ENCODE results near the gene MREG.
"Not testable (repeated sequence)": the region's sequence is repeated elsewhere in the genome, so short reads cannot be mapped to it uniquely, and the experiment has no call there.

The MREG gene

DNA sequence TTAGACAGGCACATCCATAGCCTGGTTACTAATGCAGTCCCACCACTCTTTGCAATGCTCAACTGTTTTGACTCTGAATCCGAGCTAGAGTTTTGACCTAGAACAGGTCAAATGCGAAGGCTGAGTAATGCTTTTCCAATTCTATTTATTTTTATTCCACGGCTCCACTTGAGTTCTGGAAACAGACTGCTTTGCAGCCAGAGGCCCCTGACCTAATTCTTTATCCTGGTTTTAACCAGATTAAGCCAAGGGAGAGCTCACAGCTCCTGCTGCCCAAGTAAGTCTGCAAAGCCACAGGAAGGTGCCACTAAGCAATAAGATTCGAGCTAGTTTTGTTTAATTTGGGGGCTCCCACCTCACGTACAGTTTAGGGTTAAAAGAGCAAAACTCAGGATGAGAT lies 51.4 kb downstream of the MREG start:
- DNase-seq (ENCODE audit: low spot score): peak; percentile 26

DNA sequence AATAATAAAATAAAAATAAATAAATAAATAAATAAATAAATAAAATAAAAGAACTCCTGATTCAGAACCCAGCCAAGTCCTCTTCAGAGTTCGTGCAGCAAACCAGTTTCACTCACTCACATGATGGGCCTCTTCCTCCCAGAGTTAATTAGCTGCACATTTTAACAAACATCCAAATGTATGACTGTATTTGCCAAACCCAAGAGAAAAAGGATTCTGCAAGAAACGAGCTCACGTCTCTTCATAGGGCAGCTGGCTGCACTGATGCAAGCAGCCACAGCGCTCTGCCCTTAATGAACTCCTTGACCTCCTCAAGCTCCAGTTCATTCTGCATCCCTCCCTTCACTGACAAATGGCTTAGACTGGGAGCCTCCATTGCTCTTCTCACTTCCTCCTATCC lies 55.1 kb downstream of the MREG start:
- no peak for DNase-seq (ENCODE audit: low spot score)

DNA sequence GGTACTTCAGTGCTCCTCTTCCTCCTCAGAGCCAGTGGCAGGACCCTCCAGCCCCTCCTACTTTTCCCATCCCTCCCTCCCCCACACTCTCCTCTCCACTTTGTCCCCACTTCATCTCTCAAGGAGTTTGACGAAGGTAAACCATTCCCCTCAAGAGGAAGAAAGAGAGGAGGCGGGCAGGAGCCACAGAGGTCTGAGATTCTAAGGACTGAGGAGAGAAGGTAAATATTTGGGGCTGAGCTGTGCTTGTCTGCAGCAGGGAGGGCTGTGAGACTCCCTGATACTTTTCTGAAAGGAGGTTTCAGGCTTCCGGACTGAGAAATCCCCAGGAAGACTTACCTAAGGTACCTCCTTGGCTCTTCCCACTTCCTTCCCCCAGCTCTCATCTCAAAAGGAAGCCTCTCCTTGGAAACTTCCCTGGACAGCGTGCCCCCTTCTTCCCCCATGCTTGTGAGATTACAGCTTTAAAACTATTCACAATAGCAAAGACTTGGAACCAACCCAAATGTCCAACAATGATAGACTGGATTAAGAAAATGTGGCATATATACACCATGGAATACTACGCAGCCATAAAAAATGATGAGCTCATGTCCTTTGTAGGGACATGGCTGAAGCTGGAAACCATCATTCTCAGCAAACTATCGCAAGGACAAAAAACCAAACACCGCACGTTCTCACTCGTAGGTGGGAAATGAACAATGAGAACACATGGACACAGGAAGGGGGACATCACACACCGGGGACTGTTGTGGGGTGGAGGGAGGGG lies 55.8 kb downstream of the MREG start:
- not testable (repeated sequence) for DNase-seq (ENCODE audit: low spot score)

DNA sequence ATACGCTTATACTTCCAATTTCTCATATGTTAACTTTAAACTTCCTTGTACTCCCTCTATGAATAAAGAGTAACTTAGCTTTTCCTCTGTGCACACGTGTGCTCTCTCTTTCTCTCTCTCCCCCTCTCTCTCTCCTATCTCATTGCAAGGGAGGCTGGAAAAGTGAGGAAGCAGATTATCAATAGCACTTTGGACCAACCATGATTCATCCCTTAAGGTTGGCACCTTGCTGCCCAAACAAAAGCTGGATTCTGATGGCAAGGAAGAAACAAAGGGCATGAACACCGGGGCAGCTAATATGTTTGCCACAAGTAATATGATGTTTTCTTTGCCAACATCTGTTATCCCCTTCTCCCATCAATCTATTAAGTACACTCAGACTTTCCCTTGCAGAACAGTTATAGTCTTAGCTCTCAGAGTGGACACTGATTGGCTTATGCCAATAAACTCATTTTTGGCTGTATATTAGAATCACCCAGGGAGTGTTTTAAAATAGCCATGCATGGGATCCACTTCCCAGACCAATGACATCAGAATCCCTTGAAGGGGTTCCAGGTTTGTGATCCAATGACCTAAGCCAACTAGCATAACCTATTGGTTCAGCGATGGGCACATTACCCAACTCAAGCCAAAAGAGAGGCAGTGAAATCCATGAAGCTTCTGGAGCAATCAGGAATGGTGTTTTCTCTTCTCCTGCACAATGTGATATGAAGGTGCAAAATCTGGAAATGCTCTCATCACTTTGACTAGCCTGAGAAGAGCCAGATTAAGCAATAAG lies 60.3 kb downstream of the MREG start:
- no peak for DNase-seq (ENCODE audit: low spot score)

DNA sequence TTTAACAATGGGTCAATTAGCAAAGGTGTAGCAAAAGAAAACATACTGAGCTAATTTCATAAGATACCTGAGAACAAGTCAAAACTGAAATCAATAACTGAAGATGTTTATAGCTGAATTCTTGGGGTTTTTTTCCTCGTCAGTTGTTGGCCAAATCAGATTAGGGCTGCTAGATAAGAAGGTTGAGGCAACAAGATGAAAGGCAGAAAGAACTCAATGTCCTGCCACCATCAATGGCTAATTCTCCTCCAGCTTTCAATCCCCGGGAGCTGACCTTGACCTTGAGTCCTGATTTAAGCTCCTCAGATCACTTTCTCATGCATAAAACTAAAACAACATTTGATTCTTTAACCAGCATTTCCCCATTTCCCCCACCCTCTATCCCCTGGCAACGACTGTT lies 61.8 kb downstream of the MREG start:
- no peak for DNase-seq (ENCODE audit: low spot score)

DNA sequence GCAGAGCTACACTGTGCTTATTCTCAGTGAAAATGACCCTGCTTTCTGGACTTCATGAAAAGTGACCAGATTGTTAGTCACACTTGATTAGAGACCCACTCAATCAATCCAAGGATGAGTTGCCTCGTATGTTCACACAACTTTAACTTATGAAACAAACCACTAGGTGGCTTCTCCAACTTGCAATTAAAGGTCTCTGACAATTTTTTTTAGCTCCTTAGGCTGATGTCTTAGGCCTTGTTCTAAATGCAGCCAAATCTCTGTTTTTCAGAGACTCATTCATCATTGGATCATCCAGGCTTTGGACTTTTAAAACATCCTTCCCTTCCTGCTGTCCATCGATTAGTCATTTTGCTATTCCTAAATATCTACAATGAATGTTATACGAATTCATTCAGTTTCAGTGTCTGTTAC lies 63.4 kb downstream of the MREG start:
- peak; percentile 60 for DNase-seq (ENCODE audit: low spot score)

DNA sequence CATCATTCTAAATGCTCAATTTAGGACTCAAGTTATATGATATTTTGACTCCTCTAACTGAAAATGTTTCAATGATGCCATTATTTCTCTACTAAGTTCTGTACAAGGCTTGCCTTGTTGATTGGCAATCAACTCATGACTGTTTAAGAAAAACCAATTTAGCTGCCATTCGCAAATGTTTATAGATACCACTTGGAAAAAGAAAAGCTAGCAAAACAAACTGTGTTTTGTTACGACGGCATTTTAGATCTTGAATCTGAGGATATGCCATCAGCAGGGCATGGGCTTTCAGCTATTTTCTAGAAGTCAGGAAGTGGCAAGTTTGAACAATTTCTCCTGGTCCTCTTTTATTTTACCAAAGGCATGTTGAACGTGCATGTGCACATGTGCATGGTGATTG lies 65.3 kb downstream of the MREG start:
- DNase-seq (ENCODE audit: low spot score): no peak

DNA sequence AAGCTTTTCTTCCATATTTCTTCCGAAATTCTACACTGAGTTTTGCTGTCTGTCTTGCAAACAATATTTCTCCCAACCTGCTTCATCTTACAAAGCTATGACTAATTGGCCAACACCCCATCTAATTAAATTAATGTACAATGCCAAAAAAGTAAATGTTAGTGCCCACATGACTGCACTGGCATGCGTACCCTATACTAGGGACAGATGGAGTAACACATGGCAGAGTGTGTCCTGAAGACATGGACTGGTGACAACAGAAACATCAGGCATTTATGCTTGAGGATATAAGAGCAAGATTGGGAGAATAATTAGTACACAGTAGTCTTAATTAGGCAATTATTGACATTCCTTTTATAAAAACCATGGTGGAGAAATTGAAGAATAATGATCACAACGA lies 66.8 kb downstream of the MREG start:
- DNase-seq (ENCODE audit: low spot score): no peak

DNA sequence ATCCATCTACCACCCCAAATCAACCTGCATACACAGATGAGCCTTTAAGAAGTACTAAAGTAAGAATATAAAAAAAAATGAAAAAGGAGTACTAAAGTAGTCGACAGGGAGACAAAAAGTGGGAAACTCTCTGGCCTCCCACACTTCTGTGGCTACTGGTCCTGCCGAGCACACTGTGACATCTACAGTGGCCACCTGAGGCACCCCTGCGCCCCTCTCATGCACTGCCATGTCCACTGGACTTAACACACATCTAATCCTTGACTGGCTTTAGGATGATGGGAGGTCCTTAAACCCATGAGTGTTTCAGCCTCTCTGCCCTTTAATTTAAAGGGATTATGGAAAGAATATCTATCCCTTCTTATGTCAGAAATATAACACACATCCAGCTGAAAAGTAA lies 71.2 kb downstream of the MREG start:
- DNase-seq (ENCODE audit: low spot score): no peak

DNA sequence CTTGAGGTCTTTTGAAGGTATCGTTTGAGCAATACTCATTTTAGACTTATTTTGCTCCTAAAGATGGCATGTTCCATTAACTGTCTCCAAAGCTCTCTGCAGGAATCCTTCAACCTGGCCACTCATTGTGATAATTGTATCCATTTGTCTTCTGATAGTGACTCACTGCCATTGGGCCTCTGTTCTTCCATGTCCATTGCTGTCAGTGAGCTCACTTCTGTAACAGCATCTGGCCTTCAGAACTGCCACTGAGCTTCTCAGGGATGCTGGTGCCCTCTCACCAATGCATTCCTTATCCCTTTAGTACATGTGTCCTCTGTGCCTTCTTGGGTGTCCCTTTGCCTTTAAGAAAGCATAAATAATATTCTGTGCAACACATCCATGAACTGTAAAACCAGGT lies 71.6 kb downstream of the MREG start:
- DNase-seq (ENCODE audit: low spot score): no peak

DNA sequence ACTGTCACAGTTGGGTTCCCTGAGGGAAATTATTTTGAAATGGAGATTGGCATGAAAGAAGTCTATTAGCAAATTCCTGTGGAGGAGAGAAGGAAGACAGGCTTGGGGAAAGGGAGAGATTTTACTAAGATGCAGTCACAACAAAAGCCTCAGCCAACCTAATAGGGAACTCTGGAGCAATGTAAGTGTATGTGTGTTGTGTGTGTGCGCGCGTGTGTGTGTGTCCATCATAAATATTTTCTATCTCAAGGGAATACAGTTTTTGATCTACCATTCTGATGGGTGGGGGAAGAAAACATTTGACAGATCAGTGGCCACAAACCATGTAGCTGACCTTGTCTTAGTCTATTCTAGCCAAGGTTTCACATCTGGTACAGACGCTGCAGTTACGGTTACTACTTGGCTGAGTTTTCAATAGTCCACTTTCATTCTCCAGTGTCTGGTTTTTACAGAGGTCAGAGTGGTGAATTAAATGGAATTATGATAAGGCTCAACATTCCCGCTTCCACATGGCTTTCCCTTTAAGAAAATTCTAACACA lies 72.6 kb downstream of the MREG start:
- DNase-seq (ENCODE audit: low spot score): no peak

DNA sequence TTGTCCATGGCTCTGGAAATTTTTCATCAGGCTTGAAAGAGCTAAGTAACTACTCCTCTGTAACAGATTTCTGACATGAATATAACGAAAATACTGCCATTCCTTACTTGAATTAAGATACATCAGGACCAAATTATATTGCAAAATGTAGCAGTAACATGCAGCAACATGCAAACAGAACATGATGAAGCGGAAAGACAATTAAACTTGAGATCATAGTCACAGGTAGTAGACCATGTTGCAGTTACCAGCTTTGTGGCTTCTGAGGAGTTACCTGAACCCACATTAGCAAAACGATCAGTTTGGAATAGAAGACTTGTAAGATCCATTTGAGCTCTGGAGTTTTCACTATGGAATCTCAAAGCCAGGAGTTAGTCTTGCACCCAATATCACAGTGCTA lies 76.2 kb downstream of the MREG start:
- DNase-seq (ENCODE audit: low spot score): no peak

DNA sequence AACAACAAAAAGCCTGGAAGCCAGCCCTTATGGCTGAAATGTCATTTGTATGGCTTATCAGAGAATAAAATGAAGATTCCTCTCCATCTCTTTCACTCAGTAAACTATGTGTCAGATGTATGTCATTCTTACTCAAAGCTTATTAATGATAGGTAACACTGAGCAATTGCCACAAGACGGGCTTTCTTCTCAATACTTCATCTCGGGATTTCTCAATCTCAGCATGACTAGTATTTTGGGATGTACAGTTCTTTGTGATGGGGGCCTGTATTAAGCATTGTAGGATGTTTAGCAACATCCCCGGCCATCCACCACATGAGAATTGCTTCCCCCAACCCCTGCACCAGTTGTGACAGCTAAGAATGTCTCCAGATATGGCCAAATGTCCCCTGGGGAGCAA lies 80.2 kb downstream of the MREG start:
- no peak for DNase-seq (ENCODE audit: low spot score)

DNA sequence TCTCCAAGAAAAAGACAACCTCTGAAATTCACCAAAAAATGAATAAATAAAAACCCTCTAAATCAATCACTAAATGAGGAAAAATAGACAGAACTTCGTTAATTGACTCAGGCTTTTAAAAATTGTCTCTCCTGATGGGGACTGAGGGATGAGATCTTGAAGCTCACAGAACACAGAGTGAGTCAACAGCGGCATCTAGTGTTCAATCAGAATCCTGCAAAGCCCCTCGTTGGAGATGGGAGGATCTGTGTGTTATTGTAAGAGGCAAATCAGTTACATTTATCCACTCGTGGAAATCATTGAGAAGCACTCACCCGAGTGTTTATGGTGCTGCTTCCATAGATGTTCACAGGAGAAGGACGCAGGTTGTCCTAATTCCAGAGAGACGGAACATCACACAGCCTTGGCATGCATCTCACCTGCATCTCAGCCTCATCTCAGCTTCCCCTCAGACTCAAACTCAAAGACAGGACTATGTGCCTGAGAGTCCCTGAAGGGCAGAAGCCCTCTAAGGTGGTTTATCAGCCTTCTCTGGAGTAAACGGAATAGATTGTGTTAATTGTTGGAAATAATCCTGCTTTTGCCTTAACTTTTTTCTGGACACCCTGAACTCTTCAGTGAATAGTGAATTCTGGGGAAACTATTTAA lies 82.0 kb downstream of the MREG start:
- DNase-seq (ENCODE audit: low spot score): peak; percentile 79

DNA sequence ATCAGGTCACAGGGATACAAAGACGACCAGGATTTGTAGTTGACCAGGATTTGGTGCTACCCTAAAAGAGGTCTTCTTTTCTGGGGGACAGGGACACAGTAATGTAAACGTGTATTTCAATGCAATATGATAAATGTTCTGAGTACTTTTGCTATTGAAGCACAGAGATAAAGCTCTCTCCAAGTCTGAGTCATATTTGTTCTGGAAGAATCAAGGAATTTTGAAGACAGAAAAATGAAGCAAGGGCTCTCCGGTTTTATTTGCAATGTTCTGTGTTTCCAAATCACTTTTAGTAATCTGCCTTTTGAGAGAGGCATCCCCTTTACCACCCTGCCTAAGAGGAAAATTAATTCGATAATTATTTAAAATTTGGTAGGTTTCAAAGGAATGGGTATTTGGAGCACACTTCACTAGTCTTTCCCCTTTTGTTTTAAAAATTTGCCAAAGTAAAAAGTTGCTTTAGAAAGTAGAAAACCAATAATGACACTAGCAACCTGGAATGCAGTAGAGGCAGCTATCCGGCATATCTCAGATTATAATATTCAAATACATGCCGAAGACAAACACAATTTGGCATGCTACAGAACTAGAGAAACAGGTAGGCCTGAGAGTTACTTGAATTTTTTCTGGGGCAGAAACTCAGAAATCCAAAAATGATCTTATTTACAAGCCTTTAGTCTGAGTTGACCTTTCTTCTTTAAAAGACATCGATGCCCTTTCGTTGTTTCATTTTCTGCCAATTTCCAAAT lies 82.7 kb downstream of the MREG start:
- DNase-seq (ENCODE audit: low spot score): no peak

DNA sequence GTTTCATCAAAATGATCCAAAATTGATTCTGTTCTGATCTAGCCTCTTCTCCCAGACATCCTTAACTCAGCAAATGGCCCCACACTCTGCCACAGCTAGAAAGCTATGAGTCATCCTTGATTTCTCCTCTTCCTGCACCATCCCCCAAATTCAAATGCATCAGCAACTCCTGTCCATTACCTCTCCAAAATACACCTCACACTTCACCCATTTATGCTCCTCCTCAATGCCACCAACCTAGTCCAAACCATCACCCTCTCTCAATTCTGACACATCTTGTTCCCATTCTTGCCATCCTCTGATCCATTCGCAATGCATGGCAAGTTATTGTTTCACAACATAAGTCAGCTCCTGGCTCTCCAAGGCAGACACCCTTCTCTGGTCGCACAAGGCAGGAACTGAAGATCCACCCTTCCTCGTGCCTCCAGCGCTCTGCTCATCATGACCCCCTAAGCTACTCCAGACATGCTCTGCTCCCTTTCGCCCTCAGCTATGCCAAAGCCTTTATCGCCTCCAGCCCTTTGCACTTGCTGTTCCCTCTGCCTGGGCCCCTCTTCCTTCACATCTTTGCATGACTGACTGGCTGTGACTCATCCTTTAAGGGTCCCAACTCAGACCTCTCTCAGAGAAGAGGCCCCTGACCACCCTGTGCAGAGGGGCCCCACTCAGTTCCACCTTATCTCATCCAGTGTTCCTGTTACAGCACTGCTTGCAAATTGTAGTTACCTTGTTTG lies 83.6 kb downstream of the MREG start:
- no peak for DNase-seq (ENCODE audit: low spot score)

DNA sequence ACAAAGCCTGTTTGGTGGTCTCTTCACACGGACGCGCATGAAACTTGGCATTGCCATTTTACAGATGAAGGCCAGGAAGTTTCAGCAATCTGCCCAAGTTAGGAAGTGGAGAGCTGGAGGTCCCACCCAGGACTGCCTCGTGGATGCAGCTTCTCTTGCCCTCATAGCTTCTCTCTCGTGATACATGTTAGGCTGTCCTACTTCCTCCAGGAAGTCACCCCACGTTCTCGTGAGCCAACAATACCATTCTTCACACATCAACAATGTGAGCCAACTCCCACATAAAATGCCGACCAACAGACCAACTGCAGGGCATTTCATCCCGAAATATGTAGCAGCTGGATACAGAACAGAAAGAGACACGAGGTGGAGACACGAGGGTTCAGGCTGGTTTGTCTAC lies 85.3 kb downstream of the MREG start:
- no peak for DNase-seq (ENCODE audit: low spot score)

DNA sequence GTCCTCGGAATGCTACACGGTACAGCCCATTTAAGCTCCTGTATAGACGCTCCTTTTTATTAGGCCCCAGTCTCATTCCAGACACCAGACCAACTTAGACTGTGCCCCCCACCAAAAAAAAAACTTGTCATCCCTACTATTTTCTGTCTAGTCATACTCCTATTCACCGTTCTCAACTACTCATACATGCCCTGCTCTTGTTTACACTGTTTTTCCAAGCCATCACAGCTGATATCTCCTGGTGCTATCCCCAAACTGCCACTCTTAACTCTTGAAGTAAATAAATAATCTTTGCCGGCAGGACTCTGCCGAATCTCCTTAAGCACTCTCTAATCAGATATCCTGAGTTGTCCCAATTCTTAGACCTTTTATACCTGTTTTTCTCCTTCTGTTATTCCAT lies 86.4 kb downstream of the MREG start:
- not testable (repeated sequence) for DNase-seq (ENCODE audit: low spot score)

DNA sequence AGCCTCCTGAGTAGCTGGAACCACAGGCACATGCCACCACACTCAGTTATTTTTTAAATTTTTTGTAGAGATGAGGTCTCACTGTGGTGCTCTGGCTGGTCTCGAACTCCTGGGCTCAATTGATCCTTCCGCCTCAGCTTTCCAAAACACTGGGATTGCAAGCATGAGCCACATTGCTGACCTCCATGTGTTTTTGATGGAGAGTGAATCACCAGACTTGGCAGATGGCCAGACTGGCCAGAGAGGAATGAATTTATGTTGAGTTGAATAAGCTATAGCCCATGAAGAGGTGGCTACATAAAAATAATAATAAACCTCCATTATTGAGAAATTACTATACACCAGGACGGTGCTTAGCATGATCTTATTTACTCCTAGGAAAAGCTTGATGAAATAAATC lies 91.5 kb downstream of the MREG start:
- DNase-seq (ENCODE audit: low spot score): no peak

DNA sequence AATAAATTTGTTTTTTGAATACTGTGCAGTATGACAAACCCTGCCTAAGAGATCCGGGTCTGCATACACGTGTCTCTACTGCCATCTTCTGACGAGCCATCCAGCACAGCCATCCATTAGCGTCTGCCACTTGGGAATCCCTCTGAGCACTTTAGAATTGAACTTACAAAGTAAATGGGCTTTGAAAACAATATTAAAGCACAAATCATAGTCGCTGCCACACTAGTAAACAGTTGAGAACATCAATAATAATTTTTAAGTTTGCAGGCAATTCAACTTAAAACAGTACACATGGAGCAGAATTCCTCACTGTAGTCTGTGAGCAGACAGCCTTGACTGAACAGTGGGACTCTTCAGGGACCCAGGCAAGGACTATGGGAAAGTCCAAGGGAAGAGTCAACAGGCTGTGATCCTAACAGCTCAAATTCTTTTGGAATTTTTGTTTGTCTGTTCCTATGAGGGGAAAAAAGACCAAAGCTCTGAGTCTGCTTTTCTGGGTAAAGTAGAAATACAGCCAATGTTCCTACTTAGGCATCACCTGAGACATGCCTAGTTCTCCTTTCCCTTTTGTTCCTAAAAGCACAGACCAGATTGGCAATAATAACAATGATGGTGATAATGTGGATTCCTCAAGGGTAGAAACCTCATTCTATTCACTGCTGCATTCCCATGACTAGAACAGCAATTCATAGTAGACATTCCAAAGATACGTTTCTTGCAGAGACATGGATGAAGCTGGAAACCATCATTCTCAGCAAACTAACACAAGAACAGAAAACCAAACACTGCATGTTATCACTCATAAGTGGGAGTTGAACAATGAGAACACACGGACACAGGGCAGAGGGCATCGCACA lies 92.9 kb downstream of the MREG start:
- DNase-seq (ENCODE audit: low spot score): no peak
